Measurements from ENCODE around the gene OR13J1. TPM values are rescaled to one million over a fixed set of nuclear protein-coding genes. Genes with fewer than 3 reads are reported as not detected.
A peak's percentile ranks its signal among the peaks of the same experiment; 100 is the strongest.
"Not testable (repeated sequence)": the region's sequence is repeated elsewhere in the genome, so short reads cannot be mapped to it uniquely, and the experiment has no call there.

OR13J1 gene
- total RNA-seq, 1 donor from 2014 or later: not detected

GRCh38 chr9:35899021-35899420, 28.8 kb upstream of the OR13J1 start:
- Histone ChIP-seq H3K4me1 (peaks cover 11% of the 10 kb centered on the region), H3K36me3 (no peaks in the 10 kb centered on the region), H3K4me3 (no peak overlapping the region), H3K27ac (no peak overlapping the region), H3K27me3 (peaks cover 3% of the 10 kb centered on the region), H3K9me3 (no peaks in the 10 kb centered on the region)
- no peak for ATAC-seq
- DNase-seq: no peak
- no peak for TF ChIP-seq CTCF (IDR thresholded peaks at IDR 0.05)
- intact Hi-C loops (cut with DNase I): no loop called here

- DNase-seq (no peak), ATAC-seq (no peak)
- peaks cover 6% of the 10 kb centered on the region for H3K4me1 ChIP-seq
- no peak for TF ChIP-seq CTCF (IDR thresholded peaks at IDR 0.05)
- H3K27ac ChIP-seq: no peak overlapping the region
- H3K4me3 ChIP-seq: no peak overlapping the region
- H3K27me3 ChIP-seq: peaks cover 3% of the 10 kb centered on the region
- intact Hi-C loops (cut with DNase I): no loop called here
- H3K9me3 ChIP-seq: no peaks in the 10 kb centered on the region
- H3K36me3 ChIP-seq: no peaks in the 10 kb centered on the region
Observed at GRCh38 chr9:35898337-35898736, 28.1 kb upstream of the OR13J1 start.

DNA sequence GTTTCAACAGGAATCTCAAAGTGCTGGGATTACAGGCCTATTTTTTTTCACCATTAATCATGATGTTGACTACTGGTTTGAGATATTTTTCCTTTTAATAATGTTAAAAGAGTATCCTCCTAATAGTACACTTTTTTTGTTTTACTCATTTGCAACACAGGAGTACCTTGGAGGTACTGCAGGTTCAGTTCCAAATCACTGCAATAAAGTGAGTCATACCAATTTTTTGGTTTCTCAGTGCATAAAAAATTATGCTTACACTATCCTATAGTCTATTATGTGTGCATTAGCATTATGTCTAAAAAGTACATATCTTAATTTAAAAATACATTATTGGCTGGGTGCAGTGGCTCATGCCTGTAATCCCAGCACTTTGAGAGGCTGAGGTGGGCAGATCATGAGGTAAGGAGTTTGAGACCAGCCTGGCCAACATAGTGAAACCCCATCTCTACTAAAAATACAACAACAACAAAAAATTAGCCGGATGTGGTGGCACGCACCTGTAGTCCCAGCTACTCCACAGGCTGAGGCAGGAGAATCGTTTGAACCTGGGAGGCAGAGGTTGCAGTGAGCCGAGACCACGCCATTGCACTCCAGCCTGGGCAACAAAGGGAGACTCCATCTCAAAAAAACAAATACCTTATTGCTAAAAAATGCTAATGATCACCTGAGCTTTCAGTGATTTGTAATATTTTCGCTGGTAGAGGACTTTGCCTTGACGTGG, 27.3 kb upstream of the OR13J1 start:
- ATAC-seq: not testable (repeated sequence)

GRCh38 chr9:35896570-35896969, 26.4 kb upstream of the OR13J1 start:
- no peak overlapping the region for H3K27ac ChIP-seq
- H3K4me3 ChIP-seq: no peak overlapping the region
- TF ChIP-seq CTCF (IDR thresholded peaks at IDR 0.05): no peak
- intact Hi-C loops (cut with DNase I): no loop called here
- peaks cover 3% of the 10 kb centered on the region for H3K27me3 ChIP-seq
- no peaks in the 10 kb centered on the region for H3K9me3 ChIP-seq
- DNase-seq (no peak), ATAC-seq (no peak)
- H3K36me3 ChIP-seq: no peaks in the 10 kb centered on the region
- H3K4me1 ChIP-seq: no peaks in the 10 kb centered on the region

More for the DNA sequence above, 27.3 kb upstream of the OR13J1 start:
- H3K4me3 ChIP-seq; intact Hi-C loops (cut with DNase I); H3K27me3 ChIP-seq; H3K36me3 ChIP-seq; H3K4me1 ChIP-seq; H3K9me3 ChIP-seq; H3K27ac ChIP-seq; DNase-seq: not testable (repeated sequence)

DNA sequence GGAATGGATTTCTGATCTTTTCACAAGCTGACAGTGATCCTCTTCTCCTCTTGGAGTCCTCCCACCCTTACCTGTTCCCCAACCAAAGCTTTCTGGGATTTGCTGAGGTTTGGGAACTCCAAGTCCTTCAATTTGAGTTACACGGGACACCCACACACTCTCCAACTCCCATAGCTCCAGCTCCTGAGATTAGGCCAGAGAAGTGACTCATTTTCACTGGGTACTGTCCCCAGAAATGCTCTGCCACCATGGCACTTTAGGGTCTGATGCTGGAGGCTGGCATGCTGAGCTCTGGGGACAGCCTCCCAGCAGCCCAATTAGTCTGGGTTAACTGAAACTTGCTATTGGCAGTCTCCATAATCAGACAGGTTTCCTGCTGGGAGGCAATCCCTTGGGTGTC, 21.9 kb upstream of the OR13J1 start:
- H3K4me3 ChIP-seq: no peak overlapping the region
- intact Hi-C loops (cut with DNase I): no loop called here

More for the DNA sequence above, 21.9 kb upstream of the OR13J1 start:
- Histone ChIP-seq H3K27ac (no peak overlapping the region), H3K4me1 (no peaks in the 10 kb centered on the region), H3K27me3 (peaks cover 3% of the 10 kb centered on the region), H3K9me3 (no peaks in the 10 kb centered on the region), H3K36me3 (no peaks in the 10 kb centered on the region)
- no peak for TF ChIP-seq CTCF (IDR thresholded peaks at IDR 0.05)
- ATAC-seq (peak; percentile 19), DNase-seq (no peak)
